HG03575 (cell line): ENCODE data around the gene SDCCAG8.
A peak's percentile ranks its signal among the peaks of the same experiment; 100 is the strongest.

Experiments used
- ATAC-seq: cut with Tn5 transposase; IDR thresholded peaks from one replicate; pipeline ENCODE4 v1.9.1; 2021; ENCODE audit not compliant: unreplicated experiment, insufficient number of reproducible peaks, low FRiP score; ENCODE audit errors: extremely low read depth

SDCCAG8 gene

DNA sequence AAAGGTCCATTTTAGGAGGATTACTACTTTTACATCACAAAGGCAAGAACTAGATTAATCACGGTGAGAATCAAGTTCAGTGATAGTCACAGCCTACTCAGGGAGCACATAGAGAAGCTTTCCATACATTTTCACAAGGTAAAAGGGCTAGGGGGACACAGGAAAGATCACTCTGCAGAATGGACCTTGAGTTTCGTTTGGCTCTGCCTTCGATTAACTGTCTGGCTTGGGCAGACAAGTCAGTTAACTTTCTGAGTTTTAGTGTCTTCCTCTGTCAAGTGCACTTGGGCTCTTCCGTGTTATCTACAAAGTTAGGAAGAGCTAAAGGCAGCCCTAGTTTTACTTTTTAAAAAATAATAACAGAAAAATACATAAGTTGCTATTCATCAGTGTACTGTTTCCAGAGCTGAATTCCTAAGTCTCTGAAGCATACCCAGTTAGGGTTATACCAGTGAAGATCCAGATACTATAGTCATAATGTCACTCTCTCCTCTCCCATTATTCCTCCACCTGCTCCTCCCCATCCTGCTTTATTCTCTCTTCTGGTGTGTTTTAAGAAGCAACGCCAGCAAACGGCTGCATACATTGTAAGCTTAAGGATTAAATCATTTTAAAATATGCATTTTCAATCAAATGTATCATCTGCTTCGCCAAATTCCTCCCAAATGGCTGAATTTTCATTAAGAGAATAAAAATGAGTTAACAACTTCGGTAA, 2.5 kb upstream of the SDCCAG8 start:
- no peak for ATAC-seq

- ATAC-seq = no peak
These were observed 2.0 kb upstream of the SDCCAG8 start for GRCh38 chr1:243253926-243254232.

GRCh38 chr1:243254233-243254926, 1.5 kb upstream of the SDCCAG8 start:
- ATAC-seq = no peak

- ATAC-seq = peak; percentile 27
These were observed 682 bp upstream of the SDCCAG8 start, which contains the start of gene CEP170 for GRCh38 chr1:243254927-243255790. CEP170 (minus strand) TSS chr1:243255281; CDS start chr1:243225280, 30,001 bp downstream.

GRCh38 chr1:243256590-243256989, 749 bp downstream of the SDCCAG8 start:
- ATAC-seq = no peak

DNA sequence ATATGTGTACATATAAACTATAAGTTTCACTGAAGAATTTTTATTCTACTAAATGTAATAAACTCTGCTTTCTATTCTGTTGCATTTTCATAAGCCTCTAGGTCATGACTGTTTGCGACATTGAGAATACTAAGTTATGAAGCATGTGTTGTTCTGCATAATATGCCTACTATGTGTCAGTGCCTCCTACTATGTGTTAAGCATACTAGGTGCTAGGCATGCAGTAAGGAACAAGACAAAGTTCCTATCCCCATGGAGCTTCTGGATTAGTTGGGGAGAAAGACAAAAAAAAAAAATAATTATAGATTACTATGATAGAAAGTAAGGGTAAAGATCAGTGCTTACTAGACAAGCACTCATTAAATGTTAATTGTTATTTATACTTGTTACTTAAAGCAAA, 1.3 kb downstream of the SDCCAG8 start:
- no peak for ATAC-seq

DNA sequence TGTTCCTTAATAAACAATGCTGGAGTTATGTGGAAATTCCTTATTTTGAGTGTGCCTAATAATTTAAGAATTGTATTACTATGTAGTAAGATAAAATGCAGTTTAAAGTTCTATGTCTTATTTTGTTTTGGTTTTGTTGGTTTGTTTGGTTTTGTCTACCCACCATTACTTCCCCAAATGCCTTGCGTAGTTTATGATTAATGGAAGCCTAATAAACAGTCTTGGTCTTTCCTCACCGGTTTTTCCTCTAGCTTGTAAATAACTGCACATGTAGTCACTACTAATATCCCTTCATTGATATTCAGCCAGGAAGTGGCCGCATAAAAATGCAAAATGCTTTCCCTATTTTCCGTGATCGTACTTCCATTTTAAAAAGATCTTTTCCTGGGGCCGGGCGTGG, 2.9 kb downstream of the SDCCAG8 start:
- ATAC-seq = no peak

GRCh38 chr1:243260221-243260880, 4.5 kb downstream of the SDCCAG8 start:
- ATAC-seq = no peak

DNA sequence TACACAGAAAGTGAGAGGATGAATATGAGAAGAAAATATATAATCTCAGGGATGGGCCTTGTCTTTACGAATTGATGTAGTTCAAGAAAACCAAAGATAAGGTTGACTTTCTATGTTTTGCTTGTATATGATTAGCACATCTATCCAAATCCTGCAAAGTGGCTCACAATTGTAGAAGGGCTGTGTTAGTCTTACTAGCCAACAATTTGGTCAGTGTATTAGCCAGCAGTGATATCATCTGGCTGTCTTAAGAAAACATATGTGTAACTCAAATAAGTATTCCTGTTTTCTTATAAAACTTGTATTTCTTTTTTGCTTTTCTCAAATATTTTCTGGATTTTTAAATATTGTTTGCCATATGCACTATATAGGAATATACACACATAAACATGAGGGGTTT, 5.5 kb downstream of the SDCCAG8 start:
- no peak for ATAC-seq

DNA sequence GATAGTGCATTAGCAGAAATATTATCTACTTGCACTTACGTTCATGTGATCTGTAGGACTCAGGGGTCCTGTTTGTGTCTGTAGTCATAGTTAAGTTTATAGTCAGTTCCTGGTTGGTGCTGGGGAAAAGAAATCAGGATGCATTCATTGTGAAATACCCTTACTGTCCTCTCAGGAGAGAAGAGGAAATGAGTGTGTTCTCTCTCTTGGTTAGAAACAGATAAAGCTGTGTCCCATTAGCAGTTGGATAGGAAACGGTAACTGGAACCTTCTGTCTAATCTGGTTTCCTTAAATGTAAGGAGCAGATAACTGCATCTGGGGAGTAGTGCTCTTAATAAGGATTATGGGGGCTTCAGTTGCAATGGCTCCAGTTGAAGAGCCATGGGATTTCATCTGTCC, 8.9 kb downstream of the SDCCAG8 start:
- no peak for ATAC-seq

GRCh38 chr1:243266231-243266630, 10.4 kb downstream of the SDCCAG8 start:
- ATAC-seq = no peak

DNA sequence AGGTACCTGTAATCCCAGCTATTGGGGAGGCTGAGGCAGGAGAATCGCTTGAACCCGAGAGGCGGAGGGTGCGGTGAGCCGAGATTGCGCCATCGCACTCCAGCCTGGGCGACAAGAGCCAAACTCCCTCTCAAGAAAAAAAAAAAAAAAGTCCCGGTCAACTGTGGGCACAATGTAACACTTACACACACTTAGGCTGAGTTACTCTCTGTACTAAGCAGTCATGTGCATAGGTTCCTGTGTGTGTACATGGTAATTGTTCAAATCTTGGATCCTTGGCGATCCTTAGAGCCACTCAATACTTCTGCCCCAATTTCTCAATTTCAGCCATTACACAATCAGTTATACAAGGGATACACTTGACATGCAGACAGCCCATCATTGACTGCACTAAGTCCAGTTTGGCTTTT, 11.6 kb downstream of the SDCCAG8 start:
- ATAC-seq = no peak

GRCh38 chr1:243267914-243268653, 12.2 kb downstream of the SDCCAG8 start:
- ATAC-seq = no peak

DNA sequence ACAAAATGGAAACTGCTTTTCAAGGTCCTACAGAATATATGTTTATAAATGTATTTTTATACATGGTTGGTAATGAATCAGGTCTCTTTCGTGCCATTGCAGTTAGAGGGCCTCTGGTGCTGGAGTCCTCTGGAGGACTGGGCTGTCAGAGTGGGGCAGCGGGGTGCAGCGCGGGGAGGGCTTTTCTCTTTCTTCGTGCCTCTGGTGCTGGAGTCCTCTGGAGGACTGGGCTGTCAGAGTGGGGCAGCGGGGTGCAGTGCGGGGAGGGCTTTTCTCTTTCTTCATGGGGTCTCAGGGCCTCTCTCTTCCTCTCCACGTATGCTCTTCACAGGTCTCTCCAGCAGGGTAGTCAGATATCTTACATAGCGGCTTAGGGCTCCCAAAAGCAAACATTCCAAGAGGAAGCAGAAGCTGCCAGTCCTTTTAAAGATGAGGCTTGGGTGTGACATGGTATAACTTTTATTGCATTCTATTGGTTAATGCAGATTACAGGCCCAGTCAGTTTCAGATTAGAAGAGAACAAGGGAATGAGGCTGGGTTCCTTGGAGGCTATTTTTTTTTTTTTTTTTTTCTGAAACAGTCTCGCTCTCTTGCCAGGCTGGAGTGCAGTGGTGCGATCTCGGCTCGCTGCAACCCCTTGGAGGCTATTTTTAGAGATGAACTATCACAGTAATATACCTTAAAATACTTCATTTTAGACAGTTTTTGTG, 13.1 kb downstream of the SDCCAG8 start:
- ATAC-seq = no peak

- no peak for ATAC-seq
These were observed 13.6 kb downstream of the SDCCAG8 start for GRCh38 chr1:243269461-243269801.

- no peak for ATAC-seq
These were observed 14.4 kb downstream of the SDCCAG8 start for GRCh38 chr1:243270097-243270864.

GRCh38 chr1:243271996-243272395, 16.2 kb downstream of the SDCCAG8 start:
- no peak for ATAC-seq

- no peak for ATAC-seq
These were observed 16.6 kb downstream of the SDCCAG8 start for GRCh38 chr1:243272401-243272800.
